Stimulated activated CD4-positive, alpha-beta T cell treated with anti-CD3 and anti-CD28 coated beads, Interleukin-4, amount 100 ng/mL, for 24 hours (primary cell): ENCODE results near the gene ZFP64.
"Not testable (repeated sequence)": the region's sequence is repeated elsewhere in the genome, so short reads cannot be mapped to it uniquely, and the experiment has no call there.

Experiments used
- DNase-seq: peaks from one replicate; pipeline ENCODE4 v3.0.0-alpha.2; 2020

ZFP64 gene

DNA sequence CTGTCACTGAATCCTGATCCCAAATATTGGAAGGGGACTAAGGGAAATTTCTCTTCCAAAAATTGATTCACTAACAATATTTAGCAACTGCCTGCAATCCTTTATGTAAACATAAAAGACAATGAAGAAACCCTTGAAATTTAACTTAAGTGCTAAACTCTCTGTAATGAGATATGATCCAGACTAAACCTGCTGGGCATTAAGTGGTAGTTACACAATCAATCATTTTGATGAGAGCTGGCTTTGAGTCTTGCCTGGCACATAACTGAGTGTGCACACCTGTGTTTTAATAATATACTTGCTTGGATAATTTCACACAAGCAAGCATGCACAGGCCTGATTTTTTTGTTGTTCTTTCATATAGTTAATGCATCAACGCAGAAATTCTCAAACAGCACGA, 9.8 kb upstream of the ZFP64 start:
- DNase-seq, result no peak

DNA sequence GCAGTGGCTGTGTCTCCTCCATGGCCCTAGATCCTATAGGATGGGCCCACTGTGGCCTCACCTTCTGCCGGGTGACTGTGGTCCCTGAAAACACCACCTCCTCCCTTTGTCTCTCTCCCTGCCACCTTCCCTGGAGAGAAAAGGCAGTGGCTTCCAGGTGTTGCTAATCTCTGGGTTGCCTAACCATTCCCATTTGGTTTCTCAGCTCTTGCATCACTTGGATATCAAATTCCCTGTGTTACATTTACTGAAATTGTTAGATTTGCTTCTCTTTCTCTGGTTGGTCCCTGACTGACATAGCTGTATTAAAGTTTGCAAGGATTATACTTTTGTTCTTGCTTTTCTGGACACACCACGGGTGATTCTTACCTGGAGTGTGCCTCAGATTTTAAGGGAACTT, 9.3 kb upstream of the ZFP64 start:
- no peak for DNase-seq

DNA sequence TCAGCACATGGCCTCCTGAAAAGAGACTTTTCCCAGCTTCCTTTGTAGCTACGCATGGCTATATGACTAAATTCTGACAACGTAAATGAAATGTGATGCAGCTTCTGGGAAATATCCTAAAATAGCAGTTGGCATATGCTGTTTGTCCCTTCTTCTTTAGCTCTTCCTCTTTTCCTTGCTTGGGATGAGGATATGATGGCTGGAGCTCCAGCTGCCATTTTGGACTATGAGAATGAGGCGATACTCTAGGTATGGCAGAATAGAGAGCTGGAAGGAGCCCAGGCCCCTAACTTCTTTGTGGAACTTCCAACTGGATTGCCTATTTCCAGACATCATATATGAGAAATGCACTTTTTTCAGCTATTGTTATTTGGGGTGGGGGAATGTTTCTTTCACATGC, 5.3 kb upstream of the ZFP64 start:
- DNase-seq, result no peak

DNA sequence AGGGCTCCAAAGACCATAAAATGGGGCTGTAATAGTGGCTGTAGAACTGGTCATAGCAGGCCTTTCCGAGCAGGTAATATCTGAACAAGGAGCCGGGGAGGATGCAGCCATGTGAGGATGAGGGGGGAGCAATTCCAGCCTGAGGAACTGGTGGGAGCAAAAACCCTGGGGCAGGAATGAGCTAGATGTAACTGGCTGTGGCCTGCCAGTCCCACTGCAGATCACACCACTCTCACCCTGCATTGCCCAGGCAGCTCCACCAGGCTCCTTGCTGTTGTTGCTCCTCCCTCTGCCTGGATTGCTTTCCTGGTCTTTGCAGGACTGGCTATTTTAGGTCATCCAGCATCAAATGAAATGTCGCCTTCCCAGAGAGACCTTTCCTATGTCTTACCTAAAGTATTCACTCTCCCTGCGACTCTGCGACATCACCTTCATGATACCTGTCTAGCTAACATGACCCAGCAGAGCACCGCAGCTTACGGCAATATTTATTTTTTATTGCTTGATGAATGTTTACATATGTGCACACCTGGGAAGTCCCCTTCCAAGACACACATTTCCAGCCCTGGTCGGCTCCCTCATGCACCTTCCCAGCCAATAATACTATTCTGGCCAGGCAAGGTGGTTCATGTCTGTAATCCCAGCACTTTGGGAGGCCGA, 2.4 kb upstream of the ZFP64 start:
- DNase-seq, result no peak

DNA sequence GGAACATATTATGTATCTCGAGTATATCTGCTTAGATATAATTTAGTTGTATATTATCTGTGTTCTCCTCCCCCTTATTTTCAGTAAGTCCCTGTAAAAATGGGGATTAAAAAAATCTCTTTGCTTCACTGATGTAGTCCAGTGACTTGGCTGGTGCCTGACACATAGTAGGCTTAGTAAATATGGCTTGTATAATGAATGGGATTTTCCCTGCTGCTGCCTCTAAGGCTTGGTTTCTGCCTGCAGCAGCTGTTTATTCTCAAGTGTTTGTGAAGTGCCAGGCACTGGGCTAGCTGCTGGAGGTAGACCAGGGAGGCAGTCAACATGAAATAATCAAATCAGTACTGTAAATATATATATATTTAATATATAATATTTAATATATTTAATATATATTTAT, 1.6 kb upstream of the ZFP64 start:
- DNase-seq, result no peak

DNA sequence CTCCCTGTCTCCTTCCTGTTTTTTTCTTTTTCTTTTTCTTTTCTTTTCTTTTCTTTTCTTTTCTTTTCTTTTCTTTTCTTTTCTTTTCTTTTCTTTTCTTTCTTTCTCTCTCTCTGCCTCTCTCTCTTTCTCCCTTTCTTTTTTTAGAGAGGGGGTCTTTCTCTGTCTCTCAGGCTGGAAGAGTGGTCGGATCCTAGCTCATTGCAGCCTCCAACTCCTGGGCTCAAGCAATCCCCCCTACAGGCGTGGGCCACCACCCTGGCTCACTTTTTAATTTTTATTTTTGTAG, 1.1 kb upstream of the ZFP64 start:
- DNase-seq, result not testable (repeated sequence)

DNA sequence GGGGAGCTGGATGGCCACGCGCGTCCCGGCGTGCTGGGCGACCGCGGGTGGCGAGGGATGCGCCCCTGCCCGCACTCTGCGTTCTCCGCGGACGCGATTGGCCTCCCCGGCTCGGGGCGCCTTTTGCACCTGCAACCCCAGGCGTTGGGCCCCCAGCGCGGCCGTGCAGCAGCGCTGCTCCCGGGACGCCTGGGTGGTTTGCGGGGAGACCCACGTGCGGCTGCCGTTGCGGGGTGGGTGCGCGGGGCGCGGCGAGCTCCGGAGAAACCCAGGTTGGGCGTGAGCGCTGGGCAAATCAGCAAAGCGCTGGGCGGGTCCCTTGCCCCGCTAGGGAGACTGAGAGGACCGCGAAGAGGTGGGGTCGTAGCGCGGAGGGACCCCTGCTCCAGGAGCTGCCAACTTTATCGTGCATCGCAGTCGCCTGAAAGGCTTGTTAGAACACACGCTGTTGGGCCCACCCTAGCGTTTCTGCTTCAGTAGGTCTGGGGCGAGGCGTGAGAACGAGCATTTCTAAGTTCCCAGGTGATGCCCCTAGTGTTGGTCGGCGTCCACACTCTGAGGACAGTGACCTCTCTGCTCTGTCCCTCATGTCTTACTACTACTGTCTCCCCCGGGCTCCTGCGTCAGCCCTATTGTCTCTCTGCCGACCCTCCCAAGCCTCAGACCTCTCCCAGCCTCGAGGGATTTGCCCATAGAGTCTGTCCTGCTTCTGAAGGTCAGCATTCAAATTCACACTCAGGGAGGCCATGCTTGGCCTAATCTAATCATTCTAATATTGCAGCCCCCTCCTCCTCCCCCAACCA, 538 bp upstream of the ZFP64 start:
- DNase-seq, result peak; percentile 49

DNA sequence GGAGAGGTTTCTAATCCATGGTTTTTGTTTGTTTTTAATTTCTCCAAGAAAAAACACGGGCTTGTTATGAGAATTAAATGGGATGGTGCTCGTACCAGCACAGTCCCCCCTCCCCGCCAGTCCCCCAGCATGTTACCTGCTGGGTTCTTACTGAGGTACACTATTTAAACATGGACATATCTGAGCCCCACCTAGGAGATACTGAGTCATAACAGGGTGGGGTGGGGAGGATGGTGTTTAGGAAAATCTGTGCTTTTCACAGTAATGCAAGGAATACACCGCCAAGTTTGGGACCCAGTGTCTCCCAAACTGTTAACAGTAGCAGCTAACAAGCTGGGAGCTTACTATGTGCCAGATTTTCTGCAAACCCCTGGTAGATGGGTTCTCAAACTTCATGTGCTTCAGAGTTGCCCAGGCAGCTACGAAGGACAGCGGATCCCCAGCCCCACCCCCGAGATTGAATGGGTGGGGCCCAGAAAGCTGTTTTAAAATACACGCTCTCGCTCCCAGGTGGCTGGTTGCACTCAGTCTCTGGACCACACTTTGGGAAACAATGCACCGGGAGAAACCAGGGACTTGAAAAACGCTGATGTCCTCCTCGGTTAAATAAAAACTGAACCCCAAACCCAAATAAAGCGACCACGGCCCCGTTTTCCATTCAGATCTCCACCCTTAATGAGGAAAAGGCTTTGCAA, 995 bp downstream of the ZFP64 start:
- DNase-seq, result peak; percentile 45

DNA sequence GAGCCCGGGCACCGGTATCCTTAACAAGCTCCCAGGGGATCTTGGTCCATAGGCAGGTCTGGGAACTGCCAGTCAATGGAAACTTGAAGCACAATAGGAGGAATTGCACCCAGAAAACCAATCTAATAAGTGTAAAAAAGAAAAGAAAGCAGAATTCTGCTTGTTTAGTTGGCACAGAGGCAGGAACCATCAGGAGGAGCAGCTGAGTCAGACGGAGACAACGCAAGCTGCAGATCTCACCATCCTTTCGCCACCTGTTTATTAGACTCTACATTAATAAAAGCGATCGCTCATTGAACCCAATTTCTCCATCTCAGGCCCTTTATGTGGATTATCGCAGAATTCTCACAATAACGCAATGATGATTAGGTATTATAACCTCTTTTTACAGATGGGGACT, 9.8 kb downstream of the ZFP64 start:
- DNase-seq, result no peak

DNA sequence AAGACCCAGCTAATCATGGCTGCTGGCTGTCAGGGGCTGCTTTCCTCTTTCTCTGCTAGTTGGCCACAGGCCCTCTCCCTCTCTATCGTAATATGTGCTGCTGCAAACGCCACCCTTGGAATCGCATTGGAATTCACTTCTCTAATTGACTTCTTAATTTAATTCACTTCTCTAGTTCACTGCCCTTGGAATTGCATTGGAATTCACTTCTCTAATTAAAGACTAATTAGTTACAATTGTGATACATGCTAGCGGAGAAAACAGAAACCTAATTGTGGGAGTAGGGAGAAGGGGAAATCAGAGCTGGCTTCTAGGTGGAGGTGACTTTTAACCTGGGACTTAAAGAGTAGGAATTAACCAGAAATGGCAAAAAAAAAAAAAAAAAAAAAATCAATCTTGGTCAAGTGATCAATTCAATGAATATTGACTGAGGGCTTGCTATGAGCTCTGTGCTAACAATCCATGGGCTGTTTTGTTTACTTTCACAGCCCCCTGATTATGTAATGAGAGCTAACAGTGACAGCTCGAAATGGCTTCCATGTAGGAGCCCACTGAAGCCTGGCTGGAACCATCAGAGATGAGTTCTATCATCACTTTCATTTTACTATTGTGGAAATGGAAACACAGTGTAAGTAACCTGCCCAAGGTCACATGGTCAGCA, 11.3 kb downstream of the ZFP64 start:
- DNase-seq, result no peak

DNA sequence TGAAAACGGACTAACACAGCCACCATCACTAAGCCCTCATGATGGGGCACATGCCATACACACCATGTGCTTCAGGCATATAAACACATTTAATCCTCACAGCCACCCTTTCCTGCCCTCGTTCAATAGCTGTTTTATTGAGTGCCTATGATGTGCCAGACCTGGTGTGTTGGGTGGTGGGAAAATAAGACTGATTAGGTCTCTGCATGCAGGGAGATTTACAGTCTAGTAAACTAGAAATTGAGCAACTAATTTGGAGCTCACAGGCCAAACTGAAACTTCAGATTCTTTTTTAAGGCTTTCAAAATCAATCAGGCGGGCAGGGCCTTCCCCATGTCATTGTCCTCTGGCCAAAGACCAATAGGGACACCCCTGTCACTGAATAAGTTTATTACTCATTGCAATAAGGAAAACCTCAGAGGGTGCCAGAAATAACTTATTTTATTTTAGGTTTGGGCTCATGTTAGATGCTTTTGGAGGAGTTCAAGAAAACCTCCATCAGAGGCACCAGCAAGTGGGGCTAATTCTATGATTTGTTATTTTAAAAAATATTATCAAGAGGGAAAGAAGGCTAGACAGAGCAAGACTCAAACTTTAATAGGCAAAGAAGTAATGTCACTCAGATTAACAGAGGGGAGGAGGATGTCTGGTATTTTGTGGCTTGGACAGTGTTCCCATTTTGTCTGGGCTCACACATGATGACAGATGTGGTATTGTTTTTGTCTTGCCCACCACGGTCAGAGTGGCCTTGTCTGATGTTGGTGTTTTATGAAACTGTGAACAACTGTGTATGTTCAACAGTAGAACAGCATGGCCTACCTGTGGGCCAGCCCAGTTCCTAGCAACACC, 12.0 kb downstream of the ZFP64 start:
- DNase-seq, result no peak

DNA sequence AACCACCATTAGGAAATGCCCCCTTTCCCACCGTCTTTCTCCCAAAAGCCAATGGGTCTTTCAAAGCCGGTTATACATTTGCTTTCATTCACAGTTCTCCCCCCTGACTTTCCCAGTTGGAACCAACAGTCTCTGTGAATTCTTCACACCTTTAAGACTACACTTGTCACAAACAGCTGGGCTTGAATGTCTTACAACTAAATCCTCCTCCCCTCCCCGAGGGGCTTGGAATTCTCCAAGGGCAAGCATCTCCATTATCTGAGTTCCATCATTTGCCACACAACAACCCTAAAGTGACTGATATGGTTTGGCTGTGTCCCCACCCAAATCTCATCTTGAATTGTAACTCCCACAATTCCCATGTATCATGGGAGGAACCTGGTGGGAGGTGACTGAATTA, 12.9 kb downstream of the ZFP64 start:
- no peak for DNase-seq

DNA sequence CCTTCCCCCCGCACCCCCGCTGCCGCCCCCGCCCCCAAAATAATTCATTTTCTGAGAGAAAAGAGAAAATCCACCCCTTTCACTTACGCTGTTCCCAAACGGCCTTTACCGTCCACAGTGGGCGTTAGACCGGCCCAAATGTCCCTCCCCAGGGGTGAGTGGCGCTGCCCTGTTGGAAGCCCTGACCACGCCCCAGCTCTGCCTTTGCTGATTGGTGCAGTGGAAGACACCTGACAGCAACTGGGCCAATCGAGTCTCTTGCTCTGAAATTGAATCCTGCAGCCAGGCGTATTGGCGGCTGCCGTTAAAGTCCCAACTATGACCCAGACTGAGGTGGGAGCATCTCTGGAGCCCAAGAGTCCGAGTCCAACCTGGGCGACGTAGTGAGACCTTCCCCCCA, 15.7 kb downstream of the ZFP64 start:
- no peak for DNase-seq

DNA sequence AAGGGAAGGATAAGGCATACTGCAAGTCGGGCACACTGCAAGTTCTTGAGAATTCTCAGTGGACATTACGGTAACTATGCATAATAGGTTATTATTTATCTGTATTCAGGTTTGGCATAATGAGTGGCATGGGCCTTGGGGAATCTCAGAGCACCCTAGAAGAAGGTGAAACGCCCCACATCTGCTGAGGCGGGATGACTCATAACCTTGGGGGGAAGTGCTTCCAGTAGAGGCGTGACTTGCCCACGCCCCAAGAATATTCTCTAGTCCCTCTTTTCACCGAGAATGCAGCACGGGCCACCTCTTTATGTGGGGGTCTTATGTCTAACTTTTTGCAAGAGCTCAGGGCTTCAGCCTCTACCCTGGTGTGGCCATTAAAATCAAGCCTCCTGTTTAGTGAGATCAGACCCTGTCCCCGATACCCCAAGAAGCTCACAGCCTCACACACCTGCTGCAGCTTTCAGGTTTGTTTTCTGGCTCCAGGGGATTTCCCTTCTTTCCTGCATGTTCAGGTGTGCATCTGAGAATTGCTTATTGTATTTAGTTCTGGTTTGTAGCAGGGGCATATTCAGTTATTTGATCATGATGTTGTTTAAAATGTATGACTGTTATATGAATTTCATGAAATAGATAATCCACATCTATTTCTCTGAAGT, 19.1 kb downstream of the ZFP64 start:
- DNase-seq, result no peak

DNA sequence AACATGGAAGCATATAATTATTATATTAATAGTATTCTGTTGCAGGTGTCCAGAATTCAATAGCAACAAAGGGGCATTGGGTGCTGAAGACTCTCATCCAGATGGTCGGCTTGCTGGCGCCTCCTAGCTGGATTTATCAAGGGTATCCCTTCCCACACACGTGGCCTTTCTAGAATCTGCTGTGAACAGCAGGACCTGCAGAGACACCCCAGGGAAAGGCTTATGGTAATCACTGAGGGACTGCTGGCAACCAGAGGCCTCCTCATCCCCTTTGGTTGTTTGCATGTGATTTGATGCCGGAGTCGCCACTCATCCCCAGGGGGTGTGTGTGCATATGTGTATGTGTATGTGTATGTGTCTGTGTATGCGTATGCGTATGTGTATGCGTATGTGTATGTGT, 20.6 kb downstream of the ZFP64 start:
- no peak for DNase-seq

DNA sequence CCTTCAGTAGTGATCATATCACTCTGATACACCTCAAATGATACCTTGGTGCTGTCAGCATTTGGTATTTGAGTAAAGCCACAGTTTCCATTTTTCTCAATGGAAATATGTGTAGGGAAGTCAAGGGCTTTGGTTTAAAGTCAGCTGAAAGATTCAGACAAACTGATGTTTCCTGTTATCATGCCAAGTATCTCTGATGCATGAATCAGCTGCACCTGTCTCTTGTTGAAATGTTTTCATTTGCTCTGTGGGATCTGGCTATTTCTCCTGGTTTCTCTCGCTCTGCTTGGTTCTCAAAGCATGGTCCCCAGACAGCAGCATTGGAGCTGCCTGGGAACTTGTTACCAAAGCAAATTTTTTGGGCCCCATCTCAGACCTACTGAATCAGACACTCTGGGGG, 23.5 kb downstream of the ZFP64 start:
- DNase-seq, result no peak

DNA sequence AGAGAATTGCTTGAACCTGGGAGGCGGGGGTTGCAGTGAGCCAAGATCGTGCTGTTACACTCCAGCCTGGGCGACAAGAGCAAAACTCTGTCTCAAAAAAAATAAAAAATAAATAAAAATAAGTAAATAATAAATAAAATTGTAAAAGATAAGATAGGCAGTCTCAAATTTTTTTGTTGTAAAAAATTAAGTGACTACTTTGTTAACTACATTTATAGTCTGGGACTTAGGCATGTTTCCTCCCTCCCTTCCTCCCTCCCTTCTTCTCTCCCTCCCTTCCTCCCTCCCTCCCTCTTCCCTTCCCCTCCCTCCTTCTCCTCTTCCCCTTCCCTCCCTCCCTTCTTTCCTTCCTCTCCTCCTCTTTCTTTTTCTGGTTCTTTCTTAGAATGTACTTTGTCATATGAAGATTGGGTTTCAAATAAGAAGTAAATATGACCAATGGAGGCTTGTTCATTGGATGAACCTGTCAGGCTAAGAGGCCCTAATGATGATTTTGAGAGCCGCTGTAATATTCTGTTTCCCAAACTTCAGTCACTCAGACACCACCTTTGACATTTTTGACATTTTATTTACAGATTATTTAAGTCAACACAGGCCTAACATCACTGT, 24.2 kb downstream of the ZFP64 start:
- DNase-seq, result no peak

DNA sequence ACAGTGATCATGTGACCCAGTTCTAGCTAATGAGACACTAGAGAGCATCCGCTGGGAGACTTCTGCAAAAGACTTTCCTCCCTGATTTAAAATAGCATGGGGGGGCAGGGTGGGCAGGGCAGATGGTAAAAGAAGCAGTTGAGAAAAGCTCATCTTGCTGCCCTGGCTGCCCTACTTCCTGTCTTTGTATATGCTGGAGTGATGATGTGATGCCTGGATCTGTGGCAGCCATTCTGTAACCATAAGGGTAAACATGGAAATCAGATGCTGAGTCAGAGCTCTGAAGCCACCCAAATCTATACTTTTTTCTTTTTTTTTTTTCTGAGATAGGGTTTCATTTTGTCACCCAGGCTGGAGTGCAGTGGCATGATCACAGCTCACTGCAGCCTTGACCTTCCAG, 25.4 kb downstream of the ZFP64 start:
- DNase-seq, result no peak

DNA sequence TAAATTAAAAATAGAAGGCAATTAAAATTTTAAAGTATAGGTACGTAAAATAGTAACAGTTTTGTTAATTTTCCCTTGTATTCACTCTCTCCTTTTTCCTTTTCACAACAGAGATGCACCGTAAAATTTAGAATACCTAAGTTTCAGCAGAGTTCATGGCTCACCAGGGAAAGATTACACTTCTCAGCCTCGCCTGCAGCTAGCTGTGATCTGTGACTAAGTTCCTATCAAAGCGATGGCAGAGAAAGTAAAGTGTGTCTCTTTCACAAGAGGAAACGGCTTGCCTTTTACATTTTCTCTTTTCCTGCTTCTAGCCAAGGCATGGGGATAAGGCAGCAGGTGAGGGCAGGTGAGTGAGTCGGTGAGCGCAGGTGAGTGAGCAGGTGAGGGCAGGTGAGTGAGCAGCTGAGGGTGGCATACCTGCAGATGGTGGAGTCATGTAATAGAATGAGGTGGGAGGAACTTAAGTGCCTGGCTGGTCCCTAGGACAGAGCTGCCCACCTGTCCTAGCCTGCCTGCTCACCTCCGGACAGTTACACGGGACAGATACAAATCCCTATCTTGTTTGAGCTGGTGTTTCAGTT, 30.9 kb downstream of the ZFP64 start:
- no peak for DNase-seq

DNA sequence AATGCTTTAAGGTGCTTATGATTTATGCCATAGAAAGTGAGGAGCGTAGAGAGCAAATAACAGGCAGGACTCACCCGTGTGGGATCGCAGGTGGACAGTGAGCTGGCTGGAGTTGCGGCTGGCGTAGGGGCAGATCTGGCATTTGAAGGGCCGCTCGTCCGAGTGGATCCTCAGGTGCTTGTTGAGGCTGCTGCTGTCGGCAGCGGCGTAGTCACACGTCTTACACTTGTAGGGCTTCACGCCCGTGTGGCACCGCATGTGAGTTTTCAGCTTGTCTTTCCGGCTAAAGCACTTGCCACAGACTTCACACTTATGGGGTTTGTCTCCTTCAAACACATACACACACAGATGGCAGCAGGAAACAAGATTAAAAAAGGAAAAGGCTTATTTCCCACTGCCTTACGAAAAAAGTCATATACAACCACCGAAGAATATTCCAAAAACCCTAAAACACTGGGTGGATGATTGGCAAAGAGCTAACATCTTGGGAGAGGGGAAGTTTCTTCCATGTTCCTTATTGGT, 31.5 kb downstream of the ZFP64 start:
- no peak for DNase-seq

DNA sequence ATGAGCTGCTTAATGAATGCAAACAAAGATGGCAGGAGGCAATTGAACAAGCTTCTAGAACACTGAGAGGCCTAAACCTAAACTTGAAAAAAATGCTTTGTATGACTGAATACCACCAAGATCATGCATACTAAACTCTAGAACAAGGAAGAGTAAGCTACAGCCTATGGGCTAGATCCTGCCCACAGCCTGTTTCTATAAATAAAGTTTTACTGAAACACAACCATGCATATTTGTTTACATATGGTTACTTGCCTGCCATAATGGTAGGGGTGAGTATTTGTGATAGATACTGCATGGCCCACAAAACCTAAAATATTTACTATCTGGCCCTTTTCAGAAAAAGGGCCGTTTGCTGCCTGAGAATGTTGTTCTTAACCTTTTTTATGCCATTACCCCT, 37.0 kb downstream of the ZFP64 start:
- no peak for DNase-seq
